GM10248 (cell line): ENCODE results near the gene PSMD10.

ENCODE experiments used
- CTCF ChIA-PET: fragments of 300-600 bp; sonication (Branson Sonifier 250); formaldehyde crosslinking; extraction: SDS; loops from one replicate; lab custom pipeline; 2021; ENCODE audit warnings: antibody characterized with exemption; lab: Yijun Ruan, JAX
- POLR2A ChIA-PET: fragments of 350-650 bp; sonication (Branson Sonifier 250); formaldehyde crosslinking; extraction: SDS; loops from one replicate; lab custom pipeline; 2020; ENCODE audit warnings: antibody characterized with exemption; lab: Yijun Ruan, JAX
- DNase-seq: peaks from one replicate; pipeline ENCODE4 v3.0.0; 2012; ENCODE audit errors: extremely low spot score
- CTCF ChIP-seq: IDR thresholded peaks from 2 replicates; pipeline ENCODE4 v1.5.1; 2012; ENCODE audit warnings: mild to moderate bottlenecking, low read depth; ENCODE audit errors: extremely low read depth, missing control alignments, control extremely low read depth

The PSMD10 gene

GRCh38 chrX:108114541-108114940 is 23.2 kb upstream of the PSMD10 start:
- ChIA-PET POLR2A (no interaction called here), CTCF (no interaction called here)
- DNase-seq, result no peak
- no peak for TF ChIP-seq CTCF

- no peak for TF ChIP-seq CTCF
- POLR2A ChIA-PET, result no interaction called here
- DNase-seq, result no peak
- CTCF ChIA-PET, result no interaction called here
These were observed 14.1 kb upstream of the PSMD10 start for GRCh38 chrX:108105473-108105872.

GRCh38 chrX:108097380-108097779 is 6.0 kb upstream of the PSMD10 start:
- no peak for DNase-seq
- TF ChIP-seq CTCF, result no peak
- POLR2A ChIA-PET, result interaction anchor here (0.7 kb wide), 1 partner anchor 529 kb away, joined by 3 read pairs; no protein-coding TSS in a partner anchor
- CTCF ChIA-PET, result interaction anchor here (0.9 kb wide), 1 partner anchor 41 kb away, joined by 3 read pairs; no protein-coding TSS in a partner anchor

GRCh38 chrX:108091878-108092291 is 543 bp upstream of the PSMD10 start:
- ChIA-PET POLR2A (interaction anchor here (1.0 to 1.2 kb wide), 2 partner anchors 376 to 463 kb away, joined by 3 read pairs; no protein-coding TSS in a partner anchor), CTCF (interaction anchor here (0.7 to 1.7 kb wide), 4 partner anchors 9 to 21 kb away, joined by 3 to 4 read pairs (median 3); no protein-coding TSS in a partner anchor)
- peak; percentile 14 for DNase-seq
- TF ChIP-seq CTCF, result no peak

- ChIA-PET CTCF (interaction anchor here (1.0 to 1.7 kb wide), 3 partner anchors 8 to 70 kb away, joined by 3 to 4 read pairs (median 3); no protein-coding TSS in a partner anchor), POLR2A (interaction anchor here (1.0 kb wide), 1 partner anchor 461 kb away, joined by 3 read pairs; no protein-coding TSS in a partner anchor)
- TF ChIP-seq CTCF, result no peak
- no peak for DNase-seq
These were observed 665 bp downstream of the PSMD10 start for GRCh38 chrX:108090491-108091263.

GRCh38 chrX:108088511-108088910 is 2.8 kb downstream of the PSMD10 start:
- no peak for DNase-seq
- ChIA-PET POLR2A (no interaction called here), CTCF (no interaction called here)
- no peak for TF ChIP-seq CTCF
